Hepatocyte (in vitro differentiated cells): ENCODE results near the gene WFDC5. TPM values are rescaled to one million over a fixed set of nuclear protein-coding genes. Genes with fewer than 3 reads are reported as not detected.
"Not testable (repeated sequence)": the region's sequence is repeated elsewhere in the genome, so short reads cannot be mapped to it uniquely, and the experiment has no call there.

Experiments used
- DNase-seq: peaks from one replicate; pipeline ENCODE4 v3.0.0-alpha.2; 2016; ENCODE audit warnings: low spot score
- H2AFZ ChIP-seq: fragments of 200-600 bp; sonication (generic); 2 replicates; pipeline ENCODE4 v1.6.0; 2016; ENCODE audit warnings: antibody characterized with exemption, mild to moderate bottlenecking
- H3K27ac ChIP-seq: fragments of 200-600 bp; sonication (generic); 2 replicates; pipeline ENCODE4 v1.5.1; 2016; ENCODE audit warnings: mild to moderate bottlenecking
- H3K27me3 ChIP-seq: fragments of 200-600 bp; sonication (generic); 2 replicates; pipeline ENCODE4 v1.6.1; 2016
- H3K36me3 ChIP-seq: fragments of 200-600 bp; sonication (generic); replicated peaks from 2 replicates; pipeline ENCODE4 v1.5.1; 2016; ENCODE audit warnings: low read depth; ENCODE audit not compliant: insufficient read depth
- H3K4me1 ChIP-seq: fragments of 200-600 bp; sonication (generic); 2 replicates; pipeline ENCODE4 v1.5.1; 2016; ENCODE audit warnings: mild to moderate bottlenecking, moderate library complexity; ENCODE audit not compliant: insufficient read depth
- H3K4me2 ChIP-seq: fragments of 200-600 bp; sonication (generic); 2 replicates; pipeline ENCODE4 v1.6.0; 2016
- H3K4me3 ChIP-seq: fragments of 200-600 bp; sonication (generic); 2 replicates; pipeline ENCODE4 v1.5.1; 2016; ENCODE audit warnings: mild to moderate bottlenecking
- H3K79me2 ChIP-seq: fragments of 200-600 bp; sonication (generic); 2 replicates; pipeline ENCODE4 v1.6.0; 2017; ENCODE audit warnings: mild to moderate bottlenecking
- H3K9me2 ChIP-seq: fragments of 200-600 bp; sonication (generic); replicated peaks from 2 replicates; pipeline ENCODE4 v1.6.0; 2017; ENCODE audit warnings: mild to moderate bottlenecking; ENCODE audit not compliant: insufficient read depth
- H3K9me3 ChIP-seq: fragments of 200-600 bp; sonication (generic); 2 replicates; pipeline ENCODE4 v1.5.1; 2016; ENCODE audit warnings: low read depth, mild to moderate bottlenecking
- H4K20me1 ChIP-seq: fragments of 200-600 bp; sonication (generic); 2 replicates; pipeline ENCODE4 v1.6.0; 2016; ENCODE audit warnings: mild to moderate bottlenecking; ENCODE audit not compliant: insufficient read depth, poor library complexity, severe bottlenecking
- EZH2 ChIP-seq: fragments of 200-600 bp; sonication (generic); IDR thresholded peaks from 2 replicates; pipeline ENCODE4 v1.6.1; 2016; ENCODE audit warnings: antibody characterized with exemption, mild to moderate bottlenecking, borderline replicate concordance
- EZH2phosphoT487 ChIP-seq: fragments of 200-600 bp; sonication (generic); IDR thresholded peaks from one replicate; pipeline ENCODE4 v1.6.1; 2018; ENCODE audit warnings: antibody characterized with exemption, mild to moderate bottlenecking, low read depth, moderate library complexity; ENCODE audit not compliant: unreplicated experiment, severe bottlenecking
- WGBS: methylation state at CpG from one replicate; pipeline ENCODE4 v1.1.6; 2016; ENCODE audit warnings: low lambda C conversion rate; ENCODE audit errors: missing lambda C conversion rate; 5-methylcytosine and 5-hydroxymethylcytosine counted together
- polyA plus RNA-seq: library from polyadenylated mRNA; unstranded; fragments of >200 nt; fragmentation: Nextera tagmentation; extraction: Ambion mirVana; gene quantifications from 2 replicates; pipeline ENCODE4 v1.2.1, GENCODE V29; 2016
- total RNA-seq: library from RNA; depleted of rRNA; stranded (reverse); fragments of >200 nt; gene quantifications from 2 replicates; pipeline ENCODE4 v1.2.3, GENCODE V29; 2014
- TF ChIP-seq, protein P1 (sequence below): fragments of 200-600 bp; sonication (generic); IDR thresholded peaks from 2 replicates; pipeline ENCODE4 v1.5.1; 2016; ENCODE audit warnings: antibody characterized with exemption, mild to moderate bottlenecking; ENCODE audit not compliant: poor library complexity

Gene WFDC5
- total and polyA plus RNA-seq, 2 experiments from 2014 or later = 0.47 TPM; not detected in 1

DNA sequence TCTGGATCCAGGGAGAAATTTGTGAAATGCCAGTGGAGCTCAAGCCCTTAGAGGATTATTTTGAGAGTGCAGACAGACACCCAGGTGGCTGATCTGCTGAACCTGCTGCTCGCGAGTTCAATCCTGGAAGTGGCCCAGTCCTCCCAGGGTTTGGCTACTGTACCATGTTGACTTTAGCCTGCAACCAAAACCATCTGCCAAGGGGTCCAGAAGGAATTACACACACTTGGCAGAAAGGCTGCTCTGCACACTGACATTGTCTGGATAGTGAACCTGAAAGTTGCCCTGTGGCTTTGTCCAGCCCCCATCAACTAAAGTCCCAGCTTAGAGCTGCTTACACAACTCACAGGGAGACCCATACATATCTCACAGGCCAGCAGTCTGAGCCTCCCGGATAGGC is 38.2 kb upstream of the WFDC5 start:
- TF ChIP-seq EZH2phosphoT487 (no peak), EZH2 (no peak)
- TF ChIP-seq, protein P1, sequence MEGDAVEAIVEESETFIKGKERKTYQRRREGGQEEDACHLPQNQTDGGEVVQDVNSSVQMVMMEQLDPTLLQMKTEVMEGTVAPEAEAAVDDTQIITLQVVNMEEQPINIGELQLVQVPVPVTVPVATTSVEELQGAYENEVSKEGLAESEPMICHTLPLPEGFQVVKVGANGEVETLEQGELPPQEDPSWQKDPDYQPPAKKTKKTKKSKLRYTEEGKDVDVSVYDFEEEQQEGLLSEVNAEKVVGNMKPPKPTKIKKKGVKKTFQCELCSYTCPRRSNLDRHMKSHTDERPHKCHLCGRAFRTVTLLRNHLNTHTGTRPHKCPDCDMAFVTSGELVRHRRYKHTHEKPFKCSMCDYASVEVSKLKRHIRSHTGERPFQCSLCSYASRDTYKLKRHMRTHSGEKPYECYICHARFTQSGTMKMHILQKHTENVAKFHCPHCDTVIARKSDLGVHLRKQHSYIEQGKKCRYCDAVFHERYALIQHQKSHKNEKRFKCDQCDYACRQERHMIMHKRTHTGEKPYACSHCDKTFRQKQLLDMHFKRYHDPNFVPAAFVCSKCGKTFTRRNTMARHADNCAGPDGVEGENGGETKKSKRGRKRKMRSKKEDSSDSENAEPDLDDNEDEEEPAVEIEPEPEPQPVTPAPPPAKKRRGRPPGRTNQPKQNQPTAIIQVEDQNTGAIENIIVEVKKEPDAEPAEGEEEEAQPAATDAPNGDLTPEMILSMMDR = no peak
- Histone ChIP-seq H3K9me2 (no peaks in the 10 kb centered on the region), H3K27me3 (peaks cover 11% of the 10 kb centered on the region), H3K4me1 (no peaks in the 10 kb centered on the region), H4K20me1 (no peaks in the 10 kb centered on the region), H3K9me3 (no peaks in the 10 kb centered on the region), H3K4me2 (no peak overlapping the region), H3K27ac (no peak overlapping the region), H2AFZ (no peak overlapping the region), H3K36me3 (no peaks in the 10 kb centered on the region), H3K4me3 (no peak overlapping the region), H3K79me2 (no peaks in the 10 kb centered on the region)
- WGBS = 86% methylated on average over 3 of the region's 3 CpGs
- no peak for DNase-seq

DNA sequence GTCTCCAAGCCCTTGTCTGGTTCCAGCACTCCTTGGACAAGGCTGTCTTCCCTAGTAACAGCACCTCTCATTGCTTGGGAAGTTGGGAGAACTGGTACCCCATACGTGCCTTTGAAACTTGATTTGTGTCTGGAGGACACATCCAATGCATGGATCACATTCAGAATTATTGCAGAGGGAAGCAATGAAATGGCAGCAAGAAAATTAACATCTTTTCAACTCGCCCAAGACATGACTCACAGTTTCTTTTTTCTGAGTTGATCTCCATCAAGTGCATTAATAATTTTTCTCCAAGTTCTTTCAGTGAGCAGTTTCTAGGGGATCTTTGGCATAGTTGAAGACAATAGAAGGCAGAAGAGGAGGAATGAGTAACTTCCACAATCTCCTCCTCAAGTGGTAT is 37.4 kb upstream of the WFDC5 start:
- Histone ChIP-seq H3K4me1 (no peaks in the 10 kb centered on the region), H3K27me3 (peaks cover 11% of the 10 kb centered on the region), H3K4me2 (no peak overlapping the region), H3K79me2 (no peaks in the 10 kb centered on the region), H3K27ac (no peak overlapping the region), H3K36me3 (no peaks in the 10 kb centered on the region), H3K4me3 (no peak overlapping the region), H4K20me1 (no peaks in the 10 kb centered on the region), H3K9me3 (no peaks in the 10 kb centered on the region), H2AFZ (no peak overlapping the region), H3K9me2 (no peaks in the 10 kb centered on the region)
- 74% methylated on average over 2 of the region's 2 CpGs for WGBS
- DNase-seq = no peak
- TF ChIP-seq EZH2 = no peak
- TF ChIP-seq, protein P1 = no peak
- no peak for TF ChIP-seq EZH2phosphoT487

DNA sequence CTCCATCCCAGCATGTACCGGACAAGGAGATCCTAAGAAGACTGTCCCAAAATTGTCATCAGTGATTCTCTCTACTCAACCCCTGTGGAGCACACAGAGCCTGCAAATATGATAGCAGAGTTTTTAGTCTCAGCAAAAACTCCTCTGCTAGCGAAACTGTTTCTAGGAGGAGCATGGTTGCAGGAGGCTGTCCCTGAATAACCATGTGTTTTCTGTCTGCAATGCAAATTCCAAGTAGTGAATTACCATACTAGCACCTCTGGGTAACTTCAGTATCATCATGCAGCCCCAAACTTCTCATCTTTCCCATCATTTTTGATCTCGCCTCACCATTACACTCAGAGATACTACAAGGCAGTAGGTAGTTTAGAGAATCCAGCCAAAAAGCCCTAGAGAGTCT is 34.1 kb upstream of the WFDC5 start:
- TF ChIP-seq, protein P1 = no peak
- no peak for TF ChIP-seq EZH2phosphoT487
- TF ChIP-seq EZH2 = no peak
- WGBS = 87% methylated on average over 3 of the region's 3 CpGs

DNA sequence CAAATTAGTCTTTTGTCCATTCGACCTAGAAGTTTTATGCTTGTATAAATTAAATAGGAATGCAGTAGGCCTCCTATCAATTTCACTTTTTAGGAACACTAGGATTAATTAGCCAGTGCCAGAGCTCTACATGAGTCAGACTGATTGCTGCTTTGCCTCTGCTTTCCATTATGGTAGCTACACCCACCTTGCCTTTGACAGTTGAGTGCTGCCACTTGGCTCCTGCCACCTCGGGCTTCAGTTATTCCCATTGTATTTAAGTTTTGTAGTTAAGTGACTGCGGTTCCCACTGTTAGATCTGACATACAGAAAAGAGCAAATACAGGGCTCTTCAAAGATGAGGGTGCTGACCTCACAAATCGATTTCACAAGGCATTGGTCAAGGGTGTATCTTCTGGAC is 25.9 kb upstream of the WFDC5 start:
- H3K27ac ChIP-seq = no peak overlapping the region
- no peaks in the 10 kb centered on the region for H3K4me1 ChIP-seq
- no peak overlapping the region for H3K4me2 ChIP-seq
- H3K36me3 ChIP-seq = no peaks in the 10 kb centered on the region
- no peaks in the 10 kb centered on the region for H4K20me1 ChIP-seq
- DNase-seq = no peak
- TF ChIP-seq, protein P1 = no peak
- TF ChIP-seq EZH2 (no peak), EZH2phosphoT487 (no peak)
- H3K79me2 ChIP-seq = no peaks in the 10 kb centered on the region
- H3K4me3 ChIP-seq = no peak overlapping the region
- no peaks in the 10 kb centered on the region for H3K9me2 ChIP-seq
- no peaks in the 10 kb centered on the region for H3K9me3 ChIP-seq
- H3K27me3 ChIP-seq = peaks cover 15% of the 10 kb centered on the region
- WGBS = 78% methylated on average over 4 of the region's 4 CpGs
- no peak overlapping the region for H2AFZ ChIP-seq

More for the DNA sequence above, 34.1 kb upstream of the WFDC5 start:
- no peak overlapping the region for H3K4me2 ChIP-seq
- H3K9me2 ChIP-seq = no peaks in the 10 kb centered on the region
- no peaks in the 10 kb centered on the region for H3K4me1 ChIP-seq
- no peak overlapping the region for H2AFZ ChIP-seq
- no peaks in the 10 kb centered on the region for H3K79me2 ChIP-seq
- no peaks in the 10 kb centered on the region for H3K36me3 ChIP-seq
- H3K4me3 ChIP-seq = no peak overlapping the region
- peaks cover 33% of the 10 kb centered on the region for H3K27me3 ChIP-seq
- H3K27ac ChIP-seq = no peak overlapping the region
- H3K9me3 ChIP-seq = no peaks in the 10 kb centered on the region
- DNase-seq = no peak
- H4K20me1 ChIP-seq = no peaks in the 10 kb centered on the region

DNA sequence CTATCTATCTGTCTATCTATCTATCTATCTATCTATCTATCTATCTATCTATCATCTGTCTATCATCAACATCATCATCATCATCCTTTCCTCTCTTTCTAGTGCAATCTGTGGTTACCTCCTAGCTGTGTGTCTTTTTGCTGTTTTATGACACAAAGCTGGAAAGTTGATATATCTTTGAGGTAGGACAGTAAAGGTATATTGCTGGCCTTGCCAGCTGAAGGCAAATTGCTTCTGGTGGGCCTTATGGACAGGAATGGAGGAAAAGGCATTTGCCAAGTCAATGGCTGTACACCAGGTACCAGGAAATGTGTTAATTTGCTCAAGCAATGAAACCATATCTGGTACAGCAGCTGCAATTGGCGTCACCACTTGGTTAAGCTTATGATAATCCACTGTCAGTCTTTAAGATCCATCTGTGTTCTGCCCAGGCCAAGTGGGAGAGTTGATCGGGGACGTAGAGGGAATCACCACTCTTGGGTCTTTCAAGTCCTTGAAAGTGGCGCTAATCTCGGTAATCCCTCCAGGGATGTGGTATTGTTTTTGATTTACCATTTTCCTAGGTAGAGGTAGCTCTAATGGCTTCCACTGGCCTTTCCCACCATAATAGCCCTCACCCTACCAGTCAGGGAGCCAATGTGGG is 24.9 kb upstream of the WFDC5 start:
- not testable (repeated sequence) for H3K4me3 ChIP-seq, H3K27ac ChIP-seq, H3K4me1 ChIP-seq, H3K79me2 ChIP-seq, H3K9me3 ChIP-seq, H3K36me3 ChIP-seq, H4K20me1 ChIP-seq, H2AFZ ChIP-seq, DNase-seq, H3K9me2 ChIP-seq, H3K4me2 ChIP-seq, H3K27me3 ChIP-seq
- 93% methylated on average over 5 of the region's 5 CpGs for WGBS
